HepG2 (cell line): ENCODE measurements around the gene PPOX. TPM values are rescaled to one million over a fixed set of nuclear protein-coding genes. Genes with fewer than 3 reads are reported as not detected.
A peak's percentile ranks its signal among the peaks of the same experiment; 100 is the strongest.

Experiments
- ARID3A ChIP-seq: IDR thresholded peaks from 2 replicates; pipeline ENCODE4 v1.6.1; 2012; ENCODE audit warnings: low read depth, low read length, improper control_type of control experiment
- E2F1 ChIP-seq: sonication (generic); formaldehyde crosslinking; IDR thresholded peaks from 2 replicates; pipeline ENCODE4 v1.5.0; 2020; ENCODE audit warnings: missing genetic modification reagents
- FOXM1 ChIP-seq: sonication (generic); formaldehyde crosslinking; IDR thresholded peaks from 2 replicates; pipeline ENCODE4 v1.5.0; 2020; ENCODE audit warnings: missing genetic modification reagents
- GATAD2A ChIP-seq: IDR thresholded peaks from 2 replicates; pipeline ENCODE4 v1.6.1; 2016
- IRF2 ChIP-seq: IDR thresholded peaks from 2 replicates; pipeline ENCODE4 v1.6.1; 2018; ENCODE audit warnings: missing genetic modification reagents, missing compliant biosample characterization
- MAFG ChIP-seq: sonication (generic); formaldehyde crosslinking; IDR thresholded peaks from 2 replicates; pipeline ENCODE4 v1.5.1; 2020; ENCODE audit warnings: mild to moderate bottlenecking, missing genetic modification reagents
- MAZ ChIP-seq, 2 experiments: sonication (generic) in 1 of 2; formaldehyde crosslinking in 1 of 2; IDR thresholded peaks; 2 replicates each; pipeline versions ENCODE4 v1.5.0 to v1.6.1; 2012 to 2020; ENCODE audit warnings: low read depth in 2 of 2, mild to moderate bottlenecking in 2 of 2, borderline replicate concordance in 1 of 2, improper control_type of control experiment in 1 of 2, low read length in 1 of 2, missing genetic modification reagents in 1 of 2, moderate library complexity in 1 of 2
- RFXANK ChIP-seq: IDR thresholded peaks from 2 replicates; pipeline ENCODE4 v1.6.1; 2016
- SP5 ChIP-seq: IDR thresholded peaks from 2 replicates; pipeline ENCODE4 v1.6.1; 2016; ENCODE audit warnings: low read depth, borderline replicate concordance
- ZNF143 ChIP-seq: sonication (generic); formaldehyde crosslinking; IDR thresholded peaks from 2 replicates; pipeline ENCODE4 v1.4.0; 2020; ENCODE audit warnings: missing genetic modification reagents
- ZNF574 ChIP-seq: sonication (generic); formaldehyde crosslinking; IDR thresholded peaks from 2 replicates; pipeline ENCODE4 v1.4.0; 2020; ENCODE audit warnings: missing genetic modification reagents
- ZNF800 ChIP-seq: sonication (generic); formaldehyde crosslinking; IDR thresholded peaks from 2 replicates; pipeline ENCODE4 v1.4.0; 2020; ENCODE audit warnings: missing genetic modification reagents
- ZSCAN30 ChIP-seq: sonication (generic); formaldehyde crosslinking; IDR thresholded peaks from 2 replicates; pipeline ENCODE4 v1.5.0; 2020; ENCODE audit warnings: mild to moderate bottlenecking, missing genetic modification reagents
- polyA plus RNA-seq, 8 experiments: library from polyadenylated mRNA; depleted of rRNA in 3 of 8; stranded (reverse) in 7 of 8; unstranded in 1 of 8; fragments of >200 nt; fragmentation: Illumina TruSeq in 4 of 8; extraction: Trizol in 4 of 8; gene quantifications; 2 replicates each; pipeline versions ENCODE4 v1.2.1 to v1.2.3, GENCODE V29; 2011 to 2016; ENCODE audit warnings: low read depth in 4 of 8, missing spikeins in 1 of 8, mixed read lengths in 1 of 8; ENCODE audit not compliant: insufficient read depth in 1 of 8
- total RNA-seq, 5 experiments: library from RNA; depleted of rRNA; stranded (reverse); fragments of >200 nt; fragmentation: Illumina TruSeq; extraction: Trizol; gene quantifications; 2 replicates each; pipeline ENCODE4 v1.2.3, GENCODE V29; 2016; ENCODE audit warnings: low read depth in 1 of 5
- TF ChIP-seq, protein P1 (sequence below): IDR thresholded peaks from 2 replicates; pipeline ENCODE4 v1.6.1; 2016; ENCODE audit warnings: mild to moderate bottlenecking
- TF ChIP-seq, protein P2 (sequence below): sonication (generic); formaldehyde crosslinking; IDR thresholded peaks from 2 replicates; pipeline ENCODE4 v1.4.0; 2020; ENCODE audit warnings: missing genetic modification reagents

Gene PPOX
- total and polyA plus RNA-seq, 2 of the 13 experiments (the other 11 are each of a cell fraction or from before 2014, with no cell fraction given): 15.5 to 27.7 TPM

DNA sequence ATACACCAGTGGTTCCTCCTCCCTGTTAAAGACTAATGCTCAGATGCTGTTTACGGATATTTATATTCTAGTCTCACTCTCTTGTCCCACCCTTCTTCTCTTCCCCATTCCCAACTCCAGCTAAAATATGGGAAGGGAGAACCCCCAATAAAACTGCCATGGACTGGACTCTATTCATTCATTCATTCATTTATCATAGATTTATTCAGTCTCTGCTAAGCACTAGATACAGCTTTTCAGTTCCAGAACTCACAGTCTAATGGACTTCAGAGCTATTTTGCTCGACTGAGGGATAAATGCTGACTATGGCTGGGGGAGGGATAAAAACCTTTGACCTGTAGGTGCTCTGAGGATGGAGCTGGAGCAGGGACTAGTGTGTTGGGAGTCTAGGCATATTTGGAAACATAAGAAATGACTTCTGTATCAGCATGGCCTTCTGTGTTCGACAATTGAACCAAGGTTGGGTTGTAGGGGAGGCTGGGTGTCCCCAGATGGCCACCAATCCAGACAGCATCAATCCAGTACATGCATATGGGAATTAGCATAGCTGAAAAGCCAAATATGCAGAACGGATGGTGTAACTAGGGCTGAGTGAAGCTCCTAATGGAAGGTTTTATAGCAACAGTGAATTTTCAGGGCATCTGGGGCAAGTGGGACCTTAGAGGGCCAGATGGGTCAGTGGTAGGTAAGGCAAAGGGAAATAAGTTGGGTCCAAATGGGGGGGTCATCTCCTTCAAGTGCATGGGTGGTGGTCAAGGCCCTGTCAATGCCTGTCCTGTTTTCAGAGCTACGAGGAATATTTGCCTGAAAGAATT is 53.1 kb downstream of the PPOX start (continued):
- TF ChIP-seq MAZ (IDR thresholded peaks at IDR 0.05; ENCODE audit: borderline replicate concordance, low read depth, low read length) (no peak), MAZ (CRISPR knock-in tag; IDR thresholded peaks at IDR 0.05; ENCODE audit: low read depth) (no peak; the same call in 1 of the 2 replicates), ZNF574 (CRISPR knock-in tag) (peak; percentile 45; the same call in 1 of the 2 replicates), ZSCAN30 (CRISPR knock-in tag) (no peak), E2F1 (CRISPR knock-in tag) (no peak), ZNF800 (CRISPR knock-in tag) (0 out of 2 replicates have a peak, but pooled peaks have one; percentile 17), GATAD2A (CRISPR knock-in tag) (no peak), RFXANK (CRISPR knock-in tag) (no peak), IRF2 (CRISPR knock-in tag) (no peak), SP5 (CRISPR knock-in tag) (no peak), ZNF143 (CRISPR knock-in tag) (no peak), MAFG (CRISPR knock-in tag) (no peak), ARID3A (no peak), FOXM1 (CRISPR knock-in tag) (no peak)
- TF ChIP-seq, protein P1, sequence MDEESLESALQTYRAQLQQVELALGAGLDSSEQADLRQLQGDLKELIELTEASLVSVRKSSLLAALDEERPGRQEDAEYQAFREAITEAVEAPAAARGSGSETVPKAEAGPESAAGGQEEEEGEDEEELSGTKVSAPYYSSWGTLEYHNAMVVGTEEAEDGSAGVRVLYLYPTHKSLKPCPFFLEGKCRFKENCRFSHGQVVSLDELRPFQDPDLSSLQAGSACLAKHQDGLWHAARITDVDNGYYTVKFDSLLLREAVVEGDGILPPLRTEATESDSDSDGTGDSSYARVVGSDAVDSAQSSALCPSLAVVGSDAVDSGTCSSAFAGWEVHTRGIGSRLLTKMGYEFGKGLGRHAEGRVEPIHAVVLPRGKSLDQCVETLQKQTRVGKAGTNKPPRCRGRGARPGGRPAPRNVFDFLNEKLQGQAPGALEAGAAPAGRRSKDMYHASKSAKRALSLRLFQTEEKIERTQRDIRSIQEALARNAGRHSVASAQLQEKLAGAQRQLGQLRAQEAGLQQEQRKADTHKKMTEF (CRISPR knock-in tag): 0 out of 2 replicates have a peak, but pooled peaks have one; percentile 19
- TF ChIP-seq, protein P2, sequence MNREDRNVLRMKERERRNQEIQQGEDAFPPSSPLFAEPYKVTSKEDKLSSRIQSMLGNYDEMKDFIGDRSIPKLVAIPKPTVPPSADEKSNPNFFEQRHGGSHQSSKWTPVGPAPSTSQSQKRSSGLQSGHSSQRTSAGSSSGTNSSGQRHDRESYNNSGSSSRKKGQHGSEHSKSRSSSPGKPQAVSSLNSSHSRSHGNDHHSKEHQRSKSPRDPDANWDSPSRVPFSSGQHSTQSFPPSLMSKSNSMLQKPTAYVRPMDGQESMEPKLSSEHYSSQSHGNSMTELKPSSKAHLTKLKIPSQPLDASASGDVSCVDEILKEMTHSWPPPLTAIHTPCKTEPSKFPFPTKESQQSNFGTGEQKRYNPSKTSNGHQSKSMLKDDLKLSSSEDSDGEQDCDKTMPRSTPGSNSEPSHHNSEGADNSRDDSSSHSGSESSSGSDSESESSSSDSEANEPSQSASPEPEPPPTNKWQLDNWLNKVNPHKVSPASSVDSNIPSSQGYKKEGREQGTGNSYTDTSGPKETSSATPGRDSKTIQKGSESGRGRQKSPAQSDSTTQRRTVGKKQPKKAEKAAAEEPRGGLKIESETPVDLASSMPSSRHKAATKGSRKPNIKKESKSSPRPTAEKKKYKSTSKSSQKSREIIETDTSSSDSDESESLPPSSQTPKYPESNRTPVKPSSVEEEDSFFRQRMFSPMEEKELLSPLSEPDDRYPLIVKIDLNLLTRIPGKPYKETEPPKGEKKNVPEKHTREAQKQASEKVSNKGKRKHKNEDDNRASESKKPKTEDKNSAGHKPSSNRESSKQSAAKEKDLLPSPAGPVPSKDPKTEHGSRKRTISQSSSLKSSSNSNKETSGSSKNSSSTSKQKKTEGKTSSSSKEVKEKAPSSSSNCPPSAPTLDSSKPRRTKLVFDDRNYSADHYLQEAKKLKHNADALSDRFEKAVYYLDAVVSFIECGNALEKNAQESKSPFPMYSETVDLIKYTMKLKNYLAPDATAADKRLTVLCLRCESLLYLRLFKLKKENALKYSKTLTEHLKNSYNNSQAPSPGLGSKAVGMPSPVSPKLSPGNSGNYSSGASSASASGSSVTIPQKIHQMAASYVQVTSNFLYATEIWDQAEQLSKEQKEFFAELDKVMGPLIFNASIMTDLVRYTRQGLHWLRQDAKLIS: no peak
